Stimulated activated CD4-positive, alpha-beta T cell treated with anti-CD3 and anti-CD28 coated beads, TNF-alpha, amount 100 ng/mL, for 1 hour (primary cell): Measurements from ENCODE around the gene LSM2.
A peak's percentile ranks its signal among the peaks of the same experiment; 100 is the strongest.
"Not testable (repeated sequence)": the region's sequence is repeated elsewhere in the genome, so short reads cannot be mapped to it uniquely, and the experiment has no call there.

ENCODE experiments used
- DNase-seq, 3 donors: peaks; one replicate each; pipeline ENCODE4 v3.0.0-alpha.2; 2020; ENCODE audit warnings: low read depth in 3 of 3, low spot score in 1 of 3

LSM2 gene

DNA sequence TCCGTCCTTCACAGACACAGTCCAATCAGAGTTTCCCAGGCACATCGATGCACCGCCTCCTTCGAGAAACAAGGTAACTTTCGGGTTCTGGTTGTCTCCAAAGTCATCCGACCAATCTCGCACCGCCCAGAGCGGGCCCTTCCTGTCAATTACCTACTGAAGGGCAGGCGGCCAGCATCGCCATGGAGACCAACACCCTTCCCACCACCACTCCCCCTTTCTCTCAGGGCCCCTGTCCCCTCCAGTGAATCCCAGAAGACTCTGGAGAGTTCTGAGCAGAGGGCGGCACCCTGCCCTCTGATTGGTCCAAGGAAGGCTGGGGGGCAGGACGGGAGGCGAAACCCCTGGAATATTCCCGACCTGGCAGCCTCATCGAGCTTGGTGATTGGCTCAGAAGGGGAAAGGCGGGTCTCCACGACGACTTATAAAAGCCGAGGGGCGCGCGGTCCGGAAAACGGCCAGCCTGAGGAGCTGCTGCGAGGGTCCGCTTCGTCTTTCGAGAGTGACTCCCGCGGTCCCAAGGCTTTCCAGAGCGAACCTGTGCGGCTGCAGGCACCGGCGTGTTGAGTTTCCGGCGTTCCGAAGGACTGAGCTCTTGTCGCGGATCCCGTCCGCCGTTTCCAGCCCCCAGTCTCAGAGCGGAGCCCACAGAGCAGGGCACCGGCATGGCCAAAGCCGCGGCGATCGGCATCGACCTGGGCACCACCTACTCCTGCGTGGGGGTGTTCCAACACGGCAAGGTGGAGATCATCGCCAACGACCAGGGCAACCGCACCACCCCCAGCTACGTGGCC is 20.7 kb upstream of the LSM2 start, which contains the start of gene HSPA1B:
Gene HSPA1B (plus strand): TSS at position 453 of the 794 bp plus-strand sequence. CDS start 213 bp downstream, at position 666.
- DNase-seq = peak; percentile 66 to 78 (median 75)

DNA sequence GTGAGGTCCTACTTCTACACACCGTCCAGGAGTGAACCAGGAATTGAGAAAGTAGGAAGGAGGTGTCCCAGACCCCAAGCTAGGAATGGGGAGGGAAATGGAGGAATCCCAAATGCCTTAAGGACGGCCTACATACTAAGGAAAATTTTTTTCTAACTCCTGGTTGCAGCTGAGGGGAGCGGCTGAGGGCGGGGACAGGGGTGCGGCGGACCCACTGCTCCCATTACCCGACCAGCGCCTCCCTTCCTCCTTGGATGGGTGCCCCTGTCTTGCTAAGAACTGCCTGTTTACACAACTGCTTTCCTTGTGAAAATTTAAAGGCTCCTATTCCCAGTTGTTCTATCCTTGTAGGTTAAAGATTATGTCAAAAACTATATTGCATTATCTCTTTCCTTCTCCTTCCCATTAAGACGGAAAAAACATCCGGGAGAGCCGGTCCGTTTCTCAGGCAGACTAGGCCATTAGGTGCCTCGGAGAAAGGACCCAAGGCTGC is 20.1 kb upstream of the LSM2 start:
- no peak for DNase-seq

DNA sequence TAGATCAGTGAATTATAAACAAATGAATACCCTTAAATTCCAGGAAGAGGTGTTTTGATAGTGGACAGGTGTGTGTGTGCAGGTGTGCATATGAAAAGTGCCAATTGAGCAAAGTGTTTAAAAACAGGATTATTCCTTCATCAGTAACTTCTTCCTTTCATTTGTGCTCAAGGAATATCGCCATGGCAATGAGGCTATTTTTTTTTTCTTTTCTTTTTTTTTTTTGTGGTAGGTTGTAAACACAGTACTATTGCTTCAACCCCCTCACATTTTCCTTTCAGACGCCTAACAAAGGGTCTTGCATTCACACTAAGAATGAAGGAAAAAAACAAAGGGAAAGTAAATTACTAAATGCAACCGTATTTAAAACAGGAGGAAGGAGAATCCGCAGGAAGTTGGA is 18.8 kb upstream of the LSM2 start:
- no peak for DNase-seq

DNA sequence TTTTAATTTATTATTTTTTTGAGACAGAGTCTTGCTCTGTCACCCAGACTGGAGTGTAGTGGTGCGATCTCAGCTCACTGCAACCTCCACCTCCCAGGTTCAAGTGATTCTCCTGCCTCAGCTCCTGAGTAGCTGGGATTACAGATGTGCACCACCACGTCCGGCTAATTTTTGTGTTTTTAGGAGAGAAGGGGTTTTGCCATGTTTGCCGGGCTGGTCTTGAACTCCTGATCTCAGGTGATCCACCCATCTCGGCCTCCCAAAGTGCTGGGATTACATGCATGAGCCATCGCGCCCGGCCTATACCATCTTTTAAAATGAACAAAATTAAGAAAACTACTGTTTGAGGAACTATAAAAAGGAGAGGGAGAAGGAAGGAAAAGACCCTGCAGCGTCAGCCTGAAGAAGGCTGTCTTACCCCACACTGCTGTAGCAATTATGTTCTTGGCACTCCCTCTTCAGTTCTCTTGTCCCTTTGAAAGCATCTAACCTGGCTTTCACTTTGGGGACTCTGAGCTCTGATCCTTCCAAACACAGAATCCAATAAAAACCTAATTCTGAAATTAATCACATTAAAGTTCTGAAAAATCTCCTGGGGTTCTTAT is 16.9 kb upstream of the LSM2 start:
- not testable (repeated sequence) for DNase-seq

DNA sequence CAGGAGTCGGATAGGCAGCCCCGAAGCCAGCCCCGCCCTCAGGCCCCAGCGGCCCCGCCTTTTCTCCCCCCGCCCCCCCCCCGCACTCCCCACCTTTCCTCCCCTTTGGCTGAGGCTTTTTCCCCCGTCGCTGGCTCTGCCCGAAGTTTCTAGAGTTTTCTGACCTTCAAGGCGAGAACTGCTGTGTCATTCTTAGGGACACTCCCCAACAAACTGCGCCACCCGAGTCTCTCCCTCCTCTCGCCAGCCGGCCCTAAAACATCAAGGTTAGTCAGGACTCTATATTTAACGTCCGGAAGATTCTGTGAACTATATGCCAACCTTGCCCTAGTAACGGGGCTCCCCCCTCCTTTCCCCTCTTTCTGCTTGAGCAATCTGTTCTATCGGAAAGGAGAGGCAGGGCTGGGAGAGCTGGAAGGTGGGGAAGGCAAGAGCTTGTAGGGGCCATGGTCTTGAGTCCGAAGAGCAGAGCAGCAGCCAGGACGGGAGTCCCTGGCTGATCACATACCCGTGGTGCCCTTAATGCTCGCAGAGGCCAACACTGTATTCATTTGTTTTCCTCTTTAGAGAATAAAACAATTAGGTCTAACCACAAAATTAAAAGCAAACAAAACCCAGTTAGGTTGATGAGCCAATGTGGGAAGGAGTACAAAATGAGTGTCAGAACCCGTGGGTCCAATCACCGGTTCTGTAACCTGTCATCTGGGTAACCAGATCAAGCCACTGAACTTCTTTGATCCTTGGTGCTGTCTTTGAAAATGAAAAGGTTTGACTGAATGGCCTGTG is 15.5 kb upstream of the LSM2 start:
- DNase-seq = peak in 1 of 3 donors; percentile 45

DNA sequence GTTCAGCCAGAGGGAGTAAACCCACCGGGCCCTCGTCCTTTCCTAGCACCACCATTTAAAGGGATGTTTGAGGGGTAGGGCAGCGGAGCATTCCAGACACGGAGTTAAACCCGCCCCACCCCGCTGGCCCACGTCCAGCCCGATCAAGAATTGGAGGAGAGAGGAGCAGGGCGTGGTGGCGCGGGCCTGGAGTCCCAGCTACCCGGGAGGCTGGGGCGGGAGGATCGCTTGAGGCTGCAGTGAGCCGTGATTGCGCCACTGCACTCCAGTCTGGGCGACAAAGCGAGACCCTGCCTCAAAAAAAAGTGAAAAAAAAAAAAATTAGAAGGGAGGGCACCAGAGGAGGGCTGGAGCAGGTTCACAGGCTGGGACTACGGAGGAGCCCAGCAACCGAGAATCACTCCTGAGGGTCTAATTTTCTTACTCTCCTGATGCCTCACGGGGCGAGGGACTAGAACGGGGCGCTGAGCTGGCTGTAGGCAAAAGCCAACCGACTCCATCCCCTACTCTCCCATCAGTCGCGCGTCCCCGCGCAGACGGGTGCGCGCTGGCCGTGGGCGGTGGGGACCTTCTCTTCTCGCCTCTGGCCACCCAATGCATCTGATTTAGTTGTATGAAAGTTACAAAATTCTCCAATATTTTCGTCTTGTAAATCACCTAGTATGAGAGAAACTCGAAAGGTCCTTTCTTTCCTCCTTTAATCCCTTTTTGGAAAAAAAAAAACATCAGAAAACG is 14.7 kb upstream of the LSM2 start:
- peak in 1 of 3 donors; percentile 66 for DNase-seq

DNA sequence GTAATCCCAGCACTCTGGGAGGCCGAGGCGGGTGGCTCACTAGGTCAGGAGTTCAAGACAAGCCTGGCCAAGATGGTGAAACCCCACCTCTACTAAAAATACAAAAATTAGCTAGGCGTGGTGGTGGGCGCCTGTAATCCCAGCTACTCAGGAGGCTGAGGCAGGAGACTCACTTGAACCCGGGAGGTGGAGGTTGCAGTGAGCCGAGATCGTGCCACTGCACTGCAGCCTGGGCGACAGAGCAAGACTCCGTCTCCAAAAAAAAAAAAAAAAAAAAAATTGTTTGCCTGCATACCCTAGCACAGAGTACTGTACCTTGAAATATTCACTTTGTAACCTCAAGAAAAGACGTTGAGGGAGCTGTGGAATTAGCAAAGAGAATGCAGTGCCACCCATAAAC is 13.6 kb upstream of the LSM2 start:
- DNase-seq = not testable (repeated sequence)

DNA sequence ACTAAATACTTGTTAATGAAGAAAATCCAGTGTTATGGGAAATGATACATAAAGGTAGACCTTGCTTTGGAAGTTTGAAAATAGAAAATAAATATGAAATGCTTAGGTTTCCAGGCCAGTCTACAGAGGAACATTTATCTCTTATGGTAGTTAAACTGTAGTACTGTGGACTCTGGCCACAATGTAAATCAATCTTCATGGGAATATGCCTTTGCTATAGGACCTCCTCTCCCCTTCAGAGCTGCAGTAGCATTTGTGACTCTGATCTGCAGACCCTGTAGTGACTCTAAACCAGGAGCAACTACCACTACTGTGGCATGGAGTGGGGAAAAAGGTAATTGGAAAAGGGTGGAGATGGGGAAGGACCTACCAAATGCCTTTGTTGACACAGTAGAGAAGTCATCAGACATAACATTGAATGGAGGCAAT is 13.1 kb upstream of the LSM2 start:
- DNase-seq = no peak

DNA sequence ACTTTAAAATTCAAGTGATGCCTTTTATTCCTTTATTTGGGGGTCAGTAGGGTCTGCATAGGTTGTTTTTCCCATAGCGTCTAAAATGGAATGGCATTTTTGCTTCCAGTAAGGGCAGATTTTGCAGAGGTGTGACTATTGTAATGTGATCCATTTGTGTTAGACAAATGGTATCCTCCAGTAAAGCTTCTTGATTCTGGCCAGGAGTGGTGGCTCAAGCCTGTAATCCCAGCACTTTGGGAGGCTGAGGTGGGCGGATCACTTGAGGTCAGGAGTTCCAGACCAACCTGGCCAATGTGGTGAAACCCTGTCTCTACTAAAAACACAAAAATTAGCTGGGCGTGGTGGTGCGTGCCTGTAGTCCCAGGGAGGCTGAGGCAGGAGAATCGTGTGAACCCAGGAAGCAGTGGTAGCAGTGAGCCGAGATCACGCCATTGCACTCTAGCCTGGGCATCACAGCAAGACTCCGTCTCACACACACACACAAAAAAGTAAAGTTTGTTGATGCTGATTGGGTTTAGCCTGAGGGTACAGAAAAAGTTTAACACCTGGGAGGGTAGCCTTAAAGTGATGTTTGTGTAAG is 11.3 kb upstream of the LSM2 start:
- DNase-seq = not testable (repeated sequence)

DNA sequence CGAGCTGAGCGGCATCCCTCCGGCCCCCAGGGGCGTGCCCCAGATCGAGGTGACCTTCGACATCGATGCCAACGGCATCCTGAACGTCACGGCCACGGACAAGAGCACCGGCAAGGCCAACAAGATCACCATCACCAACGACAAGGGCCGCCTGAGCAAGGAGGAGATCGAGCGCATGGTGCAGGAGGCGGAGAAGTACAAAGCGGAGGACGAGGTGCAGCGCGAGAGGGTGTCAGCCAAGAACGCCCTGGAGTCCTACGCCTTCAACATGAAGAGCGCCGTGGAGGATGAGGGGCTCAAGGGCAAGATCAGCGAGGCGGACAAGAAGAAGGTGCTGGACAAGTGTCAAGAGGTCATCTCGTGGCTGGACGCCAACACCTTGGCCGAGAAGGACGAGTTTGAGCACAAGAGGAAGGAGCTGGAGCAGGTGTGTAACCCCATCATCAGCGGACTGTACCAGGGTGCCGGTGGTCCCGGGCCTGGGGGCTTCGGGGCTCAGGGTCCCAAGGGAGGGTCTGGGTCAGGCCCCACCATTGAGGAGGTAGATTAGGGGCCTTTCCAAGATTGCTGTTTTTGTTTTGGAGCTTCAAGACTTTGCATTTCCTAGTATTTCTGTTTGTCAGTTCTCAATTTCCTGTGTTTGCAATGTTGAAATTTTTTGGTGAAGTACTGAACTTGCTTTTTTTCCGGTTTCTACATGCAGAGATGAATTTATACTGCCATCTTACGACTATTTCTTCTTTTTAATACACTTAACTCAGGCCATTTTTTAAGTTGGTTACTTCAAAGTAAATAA is 10.6 kb upstream of the LSM2 start:
- not testable (repeated sequence) for DNase-seq

DNA sequence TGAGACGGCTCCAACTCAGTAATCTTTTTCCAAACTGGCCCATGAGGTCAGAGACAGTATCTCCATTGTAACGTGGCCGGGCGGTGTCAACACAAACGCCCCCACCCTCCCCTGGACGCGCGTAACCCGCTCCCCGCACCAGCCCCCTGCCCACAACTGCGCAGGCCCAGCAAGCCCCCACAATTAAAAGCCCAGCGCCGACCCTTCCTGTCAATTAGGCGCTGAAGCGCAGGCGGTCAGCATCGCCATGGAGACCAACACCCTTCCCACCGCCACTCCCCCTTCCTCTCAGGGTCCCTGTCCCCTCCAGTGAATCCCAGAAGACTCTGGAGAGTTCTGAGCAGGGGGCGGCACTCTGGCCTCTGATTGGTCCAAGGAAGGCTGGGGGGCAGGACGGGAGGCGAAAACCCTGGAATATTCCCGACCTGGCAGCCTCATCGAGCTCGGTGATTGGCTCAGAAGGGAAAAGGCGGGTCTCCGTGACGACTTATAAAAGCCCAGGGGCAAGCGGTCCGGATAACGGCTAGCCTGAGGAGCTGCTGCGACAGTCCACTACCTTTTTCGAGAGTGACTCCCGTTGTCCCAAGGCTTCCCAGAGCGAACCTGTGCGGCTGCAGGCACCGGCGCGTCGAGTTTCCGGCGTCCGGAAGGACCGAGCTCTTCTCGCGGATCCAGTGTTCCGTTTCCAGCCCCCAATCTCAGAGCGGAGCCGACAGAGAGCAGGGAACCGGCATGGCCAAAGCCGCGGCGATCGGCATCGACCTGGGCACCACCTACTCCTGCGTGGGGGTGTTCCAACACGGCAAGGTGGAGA is 8.5 kb upstream of the LSM2 start, which contains the start of the genes HSPA1A and HSPA1L:
Gene HSPA1A (plus strand): TSS at position 519 of the 814 bp plus-strand sequence. CDS start 214 bp downstream, at position 733.
Gene HSPA1L (minus strand): TSS at position 259 of the 814 bp plus-strand sequence. CDS start 3,311 bp downstream, outside the sequence.
- no peak for DNase-seq

DNA sequence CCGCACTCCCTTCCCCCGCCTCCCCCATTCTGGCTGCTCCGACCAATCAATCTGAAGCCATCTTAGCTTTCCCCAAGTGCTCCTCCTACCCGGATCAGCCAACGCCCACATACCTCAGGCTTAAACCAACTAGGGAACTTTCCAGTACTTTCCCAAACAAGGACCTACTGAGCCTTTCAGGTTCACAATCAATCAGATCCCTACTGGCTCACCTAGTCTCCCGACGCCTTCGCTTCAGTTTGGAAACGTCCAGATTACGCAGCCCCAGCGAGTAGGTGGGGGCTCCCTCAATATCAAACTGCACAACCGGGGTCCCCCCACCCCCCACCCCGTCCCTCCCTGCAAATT is 7.9 kb upstream of the LSM2 start:
- no peak for DNase-seq

DNA sequence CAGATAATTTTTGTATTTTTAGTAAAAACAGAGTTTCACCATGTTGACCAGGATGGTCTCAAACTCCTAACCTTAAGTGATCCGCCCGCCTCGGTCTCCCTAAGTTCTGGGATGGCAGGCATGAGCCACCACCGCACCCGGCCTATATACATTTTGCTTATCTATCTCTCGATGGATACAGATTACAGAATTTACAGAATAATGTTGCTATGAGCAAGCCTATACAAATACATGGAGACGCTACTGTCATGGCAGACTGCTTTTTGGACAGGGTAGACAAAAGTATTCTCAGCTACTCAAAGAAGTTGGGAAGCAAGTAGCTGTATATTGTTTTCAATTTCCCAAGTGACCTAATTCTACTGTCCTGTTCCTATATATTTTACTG is 6.7 kb upstream of the LSM2 start:
- DNase-seq = no peak

DNA sequence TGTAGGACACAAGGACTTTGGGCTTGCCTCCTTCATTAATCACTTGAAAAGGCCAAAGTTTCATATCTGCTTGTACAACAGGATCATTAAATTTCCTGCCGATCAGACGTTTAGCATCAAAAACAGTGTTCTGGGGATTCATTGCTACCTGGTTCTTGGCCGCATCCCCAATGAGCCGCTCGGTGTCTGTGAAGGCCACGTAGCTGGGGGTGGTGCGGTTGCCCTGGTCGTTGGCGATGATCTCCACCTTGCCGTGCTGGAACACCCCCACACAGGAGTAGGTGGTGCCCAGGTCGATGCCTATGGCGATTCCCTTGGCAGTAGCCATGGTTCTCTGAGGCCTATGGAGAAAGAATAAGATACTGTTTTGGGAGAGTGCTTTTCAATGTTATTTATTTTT is 4.9 kb upstream of the LSM2 start:
- DNase-seq = no peak

DNA sequence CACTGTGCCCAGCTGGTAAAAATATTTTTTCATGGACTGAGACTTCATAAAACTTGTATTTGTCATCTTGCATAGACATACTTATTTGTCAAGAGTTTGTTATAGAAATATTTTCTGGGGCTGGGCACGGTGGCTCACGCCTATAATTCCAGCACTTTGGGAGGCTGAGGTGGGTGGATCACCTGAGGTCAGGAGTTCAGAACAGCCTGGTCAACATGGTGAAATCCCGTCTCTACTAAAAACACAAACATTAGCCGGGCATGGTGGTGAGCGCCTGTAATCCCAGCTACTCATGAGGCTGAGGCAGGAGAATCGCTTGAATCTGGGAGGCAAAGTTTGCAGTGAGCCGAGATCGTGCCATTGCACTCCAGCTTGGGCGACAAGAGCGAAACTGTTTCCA is 1.8 kb upstream of the LSM2 start:
- not testable (repeated sequence) for DNase-seq

DNA sequence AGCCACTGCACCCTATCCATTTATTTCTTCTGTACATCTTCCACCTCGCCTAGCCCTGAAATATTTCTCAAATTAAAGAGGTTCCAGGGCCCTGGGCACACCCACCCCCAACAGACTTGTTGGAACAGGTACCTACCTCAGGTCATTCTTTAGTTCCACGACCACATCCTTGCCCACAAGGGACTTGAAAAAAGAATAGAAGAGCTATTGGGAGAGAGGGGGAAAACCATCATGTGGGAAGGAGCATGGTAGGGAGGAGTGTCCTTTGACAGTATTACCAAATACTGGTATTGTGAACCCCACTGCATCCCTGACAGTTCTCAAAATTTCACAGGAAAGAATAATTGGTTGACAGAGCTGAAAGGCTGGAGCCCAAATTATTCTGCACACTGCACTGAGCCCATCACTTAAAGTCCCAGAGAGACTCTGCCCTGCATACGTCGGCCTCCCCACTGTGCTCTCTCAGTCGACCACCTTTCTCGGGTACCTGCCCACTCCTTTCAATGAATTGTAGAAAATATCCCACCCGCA is 762 bp downstream of the LSM2 start:
- DNase-seq = no peak

DNA sequence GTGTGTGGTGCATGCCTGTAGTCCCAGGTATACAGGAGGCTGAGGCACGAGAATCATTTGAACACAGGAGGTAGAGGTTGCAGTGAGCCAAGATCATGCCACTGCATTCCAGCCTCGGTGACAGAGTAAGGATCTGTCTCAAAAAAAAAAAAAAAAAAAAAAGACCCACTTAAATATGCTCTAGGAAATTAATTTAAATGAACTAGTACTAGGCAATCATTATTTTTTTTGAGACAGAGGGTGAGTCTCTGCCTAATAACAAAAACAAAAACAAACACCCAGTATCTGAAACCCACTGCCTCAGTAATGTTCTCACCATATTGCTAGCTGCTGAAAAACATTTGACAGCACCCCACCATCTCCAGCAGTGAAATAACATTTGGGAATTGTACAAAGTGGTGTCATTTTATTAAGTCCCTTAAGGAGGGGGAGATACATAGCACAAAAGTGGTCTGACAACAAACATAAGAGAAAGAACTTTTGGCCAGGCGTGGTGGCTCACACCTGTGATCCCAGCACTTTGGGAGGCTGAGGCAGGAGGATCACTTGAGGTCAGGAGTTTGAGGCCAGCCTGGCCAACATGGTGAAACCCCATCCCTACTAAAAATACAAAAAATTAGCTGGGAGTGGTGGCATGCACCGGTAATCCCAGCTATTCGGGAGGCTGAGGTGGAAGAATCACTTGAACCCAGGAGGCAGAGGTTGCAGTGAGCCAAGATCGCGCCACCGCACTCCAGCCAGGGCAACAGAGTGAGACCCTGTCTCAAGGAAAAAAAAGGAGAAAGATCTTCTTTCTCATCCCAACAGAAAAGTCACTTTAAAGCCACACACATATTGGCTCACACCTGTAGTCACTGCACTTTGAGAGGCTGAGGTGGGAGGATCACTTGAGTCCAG is 5.5 kb downstream of the LSM2 start:
- not testable (repeated sequence) for DNase-seq
